GM12878 (cell line): ENCODE results near the gene LIF. TPM values are rescaled to one million over a fixed set of nuclear protein-coding genes. Genes with fewer than 3 reads are reported as not detected.

Source experiments
- DPF2 ChIP-seq: fragments of 450-650 bp; IDR thresholded peaks from 2 replicates; pipeline ENCODE4 v1.6.1; 2017; ENCODE audit warnings: mild to moderate bottlenecking
- EZH2 ChIP-seq: IDR thresholded peaks from 2 replicates; pipeline ENCODE4 v1.6.1; 2012; ENCODE audit warnings: low read depth, mild to moderate bottlenecking, control low read depth, inconsistent platforms, low read length, borderline replicate concordance; ENCODE audit not compliant: control insufficient read depth
- GATAD2B ChIP-seq: fragments of 450-650 bp; conservative IDR thresholded peaks from 2 replicates; pipeline ENCODE4 v1.6.1; 2017; ENCODE audit warnings: low read depth, mild to moderate bottlenecking, moderate library complexity
- JUND ChIP-seq: IDR thresholded peaks from 2 replicates; pipeline ENCODE4 v1.6.1; 2012; ENCODE audit warnings: low read depth, mild to moderate bottlenecking, low read length, improper control_type of control experiment, moderate library complexity
- KLF5 ChIP-seq: fragments of 450-650 bp; IDR thresholded peaks from 2 replicates; pipeline ENCODE4 v1.6.1; 2014; ENCODE audit warnings: mild to moderate bottlenecking; ENCODE audit not compliant: partially characterized antibody
- MEF2B ChIP-seq: fragments of 450-650 bp; IDR thresholded peaks from 2 replicates; pipeline ENCODE4 v1.6.1; 2018; ENCODE audit warnings: mild to moderate bottlenecking, moderate library complexity; ENCODE audit not compliant: partially characterized antibody, poor library complexity, severe bottlenecking
- MTA3 ChIP-seq: IDR thresholded peaks from 2 replicates; pipeline ENCODE4 v1.6.1; 2012; ENCODE audit warnings: low read length, inconsistent platforms, borderline replicate concordance
- NR2F1 ChIP-seq: fragments of 450-650 bp; conservative IDR thresholded peaks from 2 replicates; pipeline ENCODE4 v1.6.1; 2017; ENCODE audit warnings: mild to moderate bottlenecking
- PML ChIP-seq: IDR thresholded peaks from 2 replicates; pipeline ENCODE4 v1.6.1; 2012; ENCODE audit warnings: low read length, inconsistent platforms
- POLR2AphosphoS2 ChIP-seq: IDR thresholded peaks from 2 replicates; pipeline ENCODE4 v1.6.1; 2011; ENCODE audit warnings: low read depth, mild to moderate bottlenecking, low read length, improper control_type of control experiment, moderate library complexity
- POLR2AphosphoS5 ChIP-seq: IDR thresholded peaks from 2 replicates; pipeline ENCODE4 v1.6.1; 2011; ENCODE audit warnings: mild to moderate bottlenecking, low read length, inconsistent platforms
- RAD51 ChIP-seq: fragments of 450-650 bp; IDR thresholded peaks from 2 replicates; pipeline ENCODE4 v1.6.1; 2016; ENCODE audit warnings: moderate library complexity, mild to moderate bottlenecking, inconsistent platforms
- RFX5 ChIP-seq: IDR thresholded peaks from 2 replicates; pipeline ENCODE4 v1.6.1; 2011; ENCODE audit warnings: low read depth, low read length, improper control_type of control experiment
- RUNX3 ChIP-seq: IDR thresholded peaks from 2 replicates; pipeline ENCODE4 v1.6.1; 2012; ENCODE audit warnings: low read length, inconsistent platforms
- TCF12 ChIP-seq: IDR thresholded peaks from 2 replicates; pipeline ENCODE4 v1.6.1; 2011; ENCODE audit warnings: low read depth, mild to moderate bottlenecking, low read length
- TCF7 ChIP-seq: IDR thresholded peaks from 2 replicates; pipeline ENCODE4 v1.6.1; 2014; ENCODE audit warnings: antibody characterized with exemption, borderline replicate concordance
- ZBED1 ChIP-seq: IDR thresholded peaks from 2 replicates; pipeline ENCODE4 v1.6.1; 2016; ENCODE audit warnings: borderline replicate concordance
- polyA plus RNA-seq, 11 experiments: library from polyadenylated mRNA; depleted of rRNA in 4 of 11; unstranded in 6 of 11; stranded (reverse) in 5 of 11; fragments of >200 nt; fragmentation: Nextera tagmentation in 4 of 11; fragmentation: Illumina TruSeq in 1 of 11; extraction: Ambion mirVana in 4 of 11; extraction: Trizol in 1 of 11; gene quantifications; 1 replicate in 1 of 11; 2 replicates in 10 of 11; pipeline versions ENCODE4 v1.2.1 to v1.2.3, GENCODE V29; 2011 to 2016; ENCODE audit warnings: inconsistent platforms in 2 of 11, missing spikeins in 2 of 11, low read depth in 1 of 11
- total RNA-seq, 4 experiments: library from RNA; depleted of rRNA in 3 of 4; stranded (reverse); fragments of >200 nt in 3 of 4; fragmentation: Illumina TruSeq in 1 of 4; extraction: Trizol in 1 of 4; gene quantifications; 2 replicates each; pipeline versions ENCODE4 v1.2.1 to v1.2.3, GENCODE V29; 2013 to 2021
- TF ChIP-seq, protein P1 (sequence below): IDR thresholded peaks from 2 replicates; pipeline ENCODE4 v1.6.1; 2012; ENCODE audit warnings: improper control_type of control experiment, low read depth, low read length; ENCODE audit not compliant: insufficient replicate concordance
- TF ChIP-seq, protein P2 (sequence below): IDR thresholded peaks from 2 replicates; pipeline ENCODE4 v1.6.1; 2012; ENCODE audit warnings: low read depth, low read length, improper control_type of control experiment
- TF ChIP-seq, protein P3 (sequence below): IDR thresholded peaks from 2 replicates; pipeline ENCODE4 v1.6.1; 2011; ENCODE audit warnings: low read depth, low read length, improper control_type of control experiment, borderline replicate concordance
- TF ChIP-seq, protein P4 (sequence below): IDR thresholded peaks from 2 replicates; pipeline ENCODE4 v1.6.1; 2011; ENCODE audit warnings: borderline replicate concordance, low read depth, mild to moderate bottlenecking, moderate library complexity, mixed read lengths, low read length; ENCODE audit not compliant: insufficient read depth; ENCODE audit errors: extremely low read length
- TF ChIP-seq, protein P5 (sequence below): IDR thresholded peaks from 2 replicates; pipeline ENCODE4 v1.6.1; 2012; ENCODE audit warnings: low read depth, low read length, improper control_type of control experiment

Gene LIF
- total and polyA plus RNA-seq, 10 of the 15 experiments (the other 5 are each of a cell fraction or from before 2014, with no cell fraction given) = 0.05 to 3.4 (median 0.97) TPM

DNA sequence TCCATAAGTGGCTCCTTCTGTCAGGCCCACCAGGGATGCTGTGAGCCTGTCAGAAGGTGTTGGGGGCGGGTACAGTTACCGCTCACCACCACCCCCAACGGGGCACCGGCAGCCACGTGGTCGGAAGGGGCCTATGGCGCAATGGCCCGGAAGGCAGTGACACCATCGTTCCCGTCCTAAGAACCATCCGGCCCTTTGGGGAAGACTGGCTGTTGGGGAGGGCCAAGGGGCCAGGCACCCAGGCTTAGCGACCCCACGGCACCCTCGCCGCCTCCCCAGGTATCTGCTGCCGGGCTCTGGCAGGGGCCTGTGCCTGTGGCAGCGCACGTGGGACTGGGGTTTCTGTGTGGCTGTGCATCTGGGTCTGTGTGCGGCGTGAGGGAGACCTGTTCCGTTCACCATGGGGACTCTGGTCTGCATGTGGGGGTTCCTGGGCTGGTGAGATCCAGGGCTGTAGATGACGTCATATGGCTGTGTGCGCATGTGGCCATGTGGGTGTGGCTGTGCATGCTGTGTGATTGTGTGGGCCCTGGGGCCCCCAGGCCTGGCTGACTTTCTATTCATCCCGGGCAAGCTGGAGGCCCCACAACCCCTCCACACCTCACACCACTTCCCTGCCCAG, 19.4 kb upstream of the LIF start (continued):
- TF ChIP-seq, protein P1, sequence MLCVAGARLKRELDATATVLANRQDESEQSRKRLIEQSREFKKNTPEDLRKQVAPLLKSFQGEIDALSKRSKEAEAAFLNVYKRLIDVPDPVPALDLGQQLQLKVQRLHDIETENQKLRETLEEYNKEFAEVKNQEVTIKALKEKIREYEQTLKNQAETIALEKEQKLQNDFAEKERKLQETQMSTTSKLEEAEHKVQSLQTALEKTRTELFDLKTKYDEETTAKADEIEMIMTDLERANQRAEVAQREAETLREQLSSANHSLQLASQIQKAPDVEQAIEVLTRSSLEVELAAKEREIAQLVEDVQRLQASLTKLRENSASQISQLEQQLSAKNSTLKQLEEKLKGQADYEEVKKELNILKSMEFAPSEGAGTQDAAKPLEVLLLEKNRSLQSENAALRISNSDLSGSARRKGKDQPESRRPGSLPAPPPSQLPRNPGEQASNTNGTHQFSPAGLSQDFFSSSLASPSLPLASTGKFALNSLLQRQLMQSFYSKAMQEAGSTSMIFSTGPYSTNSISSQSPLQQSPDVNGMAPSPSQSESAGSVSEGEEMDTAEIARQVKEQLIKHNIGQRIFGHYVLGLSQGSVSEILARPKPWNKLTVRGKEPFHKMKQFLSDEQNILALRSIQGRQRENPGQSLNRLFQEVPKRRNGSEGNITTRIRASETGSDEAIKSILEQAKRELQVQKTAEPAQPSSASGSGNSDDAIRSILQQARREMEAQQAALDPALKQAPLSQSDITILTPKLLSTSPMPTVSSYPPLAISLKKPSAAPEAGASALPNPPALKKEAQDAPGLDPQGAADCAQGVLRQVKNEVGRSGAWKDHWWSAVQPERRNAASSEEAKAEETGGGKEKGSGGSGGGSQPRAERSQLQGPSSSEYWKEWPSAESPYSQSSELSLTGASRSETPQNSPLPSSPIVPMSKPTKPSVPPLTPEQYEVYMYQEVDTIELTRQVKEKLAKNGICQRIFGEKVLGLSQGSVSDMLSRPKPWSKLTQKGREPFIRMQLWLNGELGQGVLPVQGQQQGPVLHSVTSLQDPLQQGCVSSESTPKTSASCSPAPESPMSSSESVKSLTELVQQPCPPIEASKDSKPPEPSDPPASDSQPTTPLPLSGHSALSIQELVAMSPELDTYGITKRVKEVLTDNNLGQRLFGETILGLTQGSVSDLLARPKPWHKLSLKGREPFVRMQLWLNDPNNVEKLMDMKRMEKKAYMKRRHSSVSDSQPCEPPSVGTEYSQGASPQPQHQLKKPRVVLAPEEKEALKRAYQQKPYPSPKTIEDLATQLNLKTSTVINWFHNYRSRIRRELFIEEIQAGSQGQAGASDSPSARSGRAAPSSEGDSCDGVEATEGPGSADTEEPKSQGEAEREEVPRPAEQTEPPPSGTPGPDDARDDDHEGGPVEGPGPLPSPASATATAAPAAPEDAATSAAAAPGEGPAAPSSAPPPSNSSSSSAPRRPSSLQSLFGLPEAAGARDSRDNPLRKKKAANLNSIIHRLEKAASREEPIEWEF = no peak
- TF ChIP-seq, protein P2, sequence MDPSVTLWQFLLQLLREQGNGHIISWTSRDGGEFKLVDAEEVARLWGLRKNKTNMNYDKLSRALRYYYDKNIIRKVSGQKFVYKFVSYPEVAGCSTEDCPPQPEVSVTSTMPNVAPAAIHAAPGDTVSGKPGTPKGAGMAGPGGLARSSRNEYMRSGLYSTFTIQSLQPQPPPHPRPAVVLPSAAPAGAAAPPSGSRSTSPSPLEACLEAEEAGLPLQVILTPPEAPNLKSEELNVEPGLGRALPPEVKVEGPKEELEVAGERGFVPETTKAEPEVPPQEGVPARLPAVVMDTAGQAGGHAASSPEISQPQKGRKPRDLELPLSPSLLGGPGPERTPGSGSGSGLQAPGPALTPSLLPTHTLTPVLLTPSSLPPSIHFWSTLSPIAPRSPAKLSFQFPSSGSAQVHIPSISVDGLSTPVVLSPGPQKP = no peak
- TF ChIP-seq MTA3 = no peak
- TF ChIP-seq KLF5 = peak; percentile 11
- no peak for TF ChIP-seq POLR2AphosphoS2
- peak; percentile 87 for TF ChIP-seq POLR2AphosphoS5
- TF ChIP-seq, protein P3, sequence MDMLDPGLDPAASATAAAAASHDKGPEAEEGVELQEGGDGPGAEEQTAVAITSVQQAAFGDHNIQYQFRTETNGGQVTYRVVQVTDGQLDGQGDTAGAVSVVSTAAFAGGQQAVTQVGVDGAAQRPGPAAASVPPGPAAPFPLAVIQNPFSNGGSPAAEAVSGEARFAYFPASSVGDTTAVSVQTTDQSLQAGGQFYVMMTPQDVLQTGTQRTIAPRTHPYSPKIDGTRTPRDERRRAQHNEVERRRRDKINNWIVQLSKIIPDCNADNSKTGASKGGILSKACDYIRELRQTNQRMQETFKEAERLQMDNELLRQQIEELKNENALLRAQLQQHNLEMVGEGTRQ = peak; percentile 66
- TF ChIP-seq NR2F1 = 0 out of 2 replicates have a peak, but pooled peaks have one; percentile 19
- no peak for TF ChIP-seq ZBED1
- TF ChIP-seq TCF7 = no peak
- TF ChIP-seq DPF2 = no peak
- TF ChIP-seq RFX5 = no peak
- TF ChIP-seq JUND = peak; percentile 74
- TF ChIP-seq, protein P4, sequence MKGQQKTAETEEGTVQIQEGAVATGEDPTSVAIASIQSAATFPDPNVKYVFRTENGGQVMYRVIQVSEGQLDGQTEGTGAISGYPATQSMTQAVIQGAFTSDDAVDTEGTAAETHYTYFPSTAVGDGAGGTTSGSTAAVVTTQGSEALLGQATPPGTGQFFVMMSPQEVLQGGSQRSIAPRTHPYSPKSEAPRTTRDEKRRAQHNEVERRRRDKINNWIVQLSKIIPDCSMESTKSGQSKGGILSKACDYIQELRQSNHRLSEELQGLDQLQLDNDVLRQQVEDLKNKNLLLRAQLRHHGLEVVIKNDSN = peak; percentile 93
- TF ChIP-seq, protein P5, sequence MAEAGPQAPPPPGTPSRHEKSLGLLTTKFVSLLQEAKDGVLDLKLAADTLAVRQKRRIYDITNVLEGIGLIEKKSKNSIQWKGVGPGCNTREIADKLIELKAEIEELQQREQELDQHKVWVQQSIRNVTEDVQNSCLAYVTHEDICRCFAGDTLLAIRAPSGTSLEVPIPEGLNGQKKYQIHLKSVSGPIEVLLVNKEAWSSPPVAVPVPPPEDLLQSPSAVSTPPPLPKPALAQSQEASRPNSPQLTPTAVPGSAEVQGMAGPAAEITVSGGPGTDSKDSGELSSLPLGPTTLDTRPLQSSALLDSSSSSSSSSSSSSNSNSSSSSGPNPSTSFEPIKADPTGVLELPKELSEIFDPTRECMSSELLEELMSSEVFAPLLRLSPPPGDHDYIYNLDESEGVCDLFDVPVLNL = no peak
- TF ChIP-seq MEF2B = peak; percentile 22
- peak; percentile 62; the same call in 1 of the 2 replicates for TF ChIP-seq RAD51
- no peak for TF ChIP-seq TCF12
- peak; percentile 33; the same call in 1 of the 2 replicates for TF ChIP-seq PML
- no peak for TF ChIP-seq EZH2
- no peak for TF ChIP-seq GATAD2B
- peak; percentile 15 for TF ChIP-seq RUNX3
